K562 (cell line): ENCODE results near the gene COL20A1. TPM values are rescaled to one million over a fixed set of nuclear protein-coding genes. Genes with fewer than 3 reads are reported as not detected.

Experiments
- ATAC-seq: fragments of 200-7000 bp; cut with Tn5 transposase; 3 replicates; pipeline ENCODE4 v1.9.1; 2020; ENCODE audit warnings: moderate library complexity
- BruUV-seq: library from RNA; stranded (reverse); fragments of 400-500 nt; replicated peaks from 2 replicates; lab custom pipeline; 2021; lab: Mats Ljungman, UMichigan
- CTCF ChIA-PET: fragments of 300-600 bp; formaldehyde crosslinking; extraction: SDS; loops from one replicate; lab custom pipeline; 2021; ENCODE audit warnings: low intra/inter-chr PET ratio; lab: Yijun Ruan, JAX
- POLR2A ChIA-PET: fragments of 300-600, 350-650 bp; sonication (Branson Sonifier 250); formaldehyde crosslinking; extraction: SDS; loops from one replicate; lab custom pipeline; 2021; ENCODE audit warnings: antibody characterized with exemption, inconsistent platforms; lab: Yijun Ruan, JAX
- DNase-seq, 4 experiments: peaks; one replicate each; pipeline versions ENCODE4 v3.0.0 to v3.0.0-alpha.2; 2011 to 2018; ENCODE audit warnings: low spot score in 3 of 4, mixed read lengths in 3 of 4; ENCODE audit errors: extremely low read depth in 1 of 4
- FAIRE-seq: peaks from 2 replicates; lab custom pipeline; 2011; peaks lifted over from hg19 to GRCh38; lab: Jason Lieb, UNC
- H2AFZ ChIP-seq: 2 replicates; pipeline ENCODE4 v1.6.0; 2011; ENCODE audit warnings: low read depth, low read length, control low read depth, inconsistent platforms
- H3K27ac ChIP-seq: fragments of 200-600 bp; 3 replicates; pipeline ENCODE4 v1.8.0; 2011; ENCODE audit warnings: low read depth, mild to moderate bottlenecking, control low read depth, inconsistent platforms, low read length, moderate library complexity, mixed read lengths; ENCODE audit errors: extremely low read depth
- H3K27me3 ChIP-seq, 2 experiments: fragments of 300-600 bp in 1 of 2; 2 replicates in 1 of 2; 3 replicates in 1 of 2; pipeline versions ENCODE4 v1.6.0 to v1.8.0; 2011; ENCODE audit warnings: inconsistent platforms in 2 of 2, low read length in 2 of 2, mild to moderate bottlenecking in 1 of 2, mixed read lengths in 1 of 2, moderate library complexity in 1 of 2; ENCODE audit not compliant: control insufficient read depth in 2 of 2, insufficient read depth in 2 of 2
- H3K36me3 ChIP-seq: fragments of 300-600 bp; 3 replicates; pipeline ENCODE4 v1.8.0; 2011; ENCODE audit warnings: mild to moderate bottlenecking, low read length, inconsistent platforms; ENCODE audit not compliant: control insufficient read depth, insufficient read depth
- H3K4me1 ChIP-seq, 2 experiments: fragments of 200-600 bp in 1 of 2; replicated peaks in 1 of 2; 2 replicates in 1 of 2; 3 replicates in 1 of 2; pipeline versions ENCODE4 v1.5.1 to v1.8.0; 2011; ENCODE audit warnings: inconsistent platforms in 2 of 2, low read length in 2 of 2, mild to moderate bottlenecking in 1 of 2, mixed read lengths in 1 of 2, moderate library complexity in 1 of 2; ENCODE audit not compliant: control insufficient read depth in 2 of 2, insufficient read depth in 2 of 2
- H3K4me2 ChIP-seq: 2 replicates; pipeline ENCODE4 v1.6.1; 2011; ENCODE audit warnings: low read length, control low read depth, inconsistent platforms, mixed read lengths; ENCODE audit not compliant: insufficient read depth
- H3K4me3 ChIP-seq: fragments of 200-600 bp; sonication (generic), shearing (Covaris generic); 2 replicates; pipeline ENCODE4 v1.5.1; 2016; ENCODE audit warnings: control low read depth, inconsistent platforms
- H3K79me2 ChIP-seq: fragments of 200-600 bp; 3 replicates; pipeline ENCODE4 v1.8.0; 2011; ENCODE audit warnings: low read length, inconsistent platforms; ENCODE audit not compliant: control insufficient read depth, insufficient read depth
- H3K9ac ChIP-seq, 2 experiments: 2 replicates each; pipeline versions ENCODE4 v1.6.0 to v1.6.1; 2011; ENCODE audit warnings: low read depth in 2 of 2, low read length in 2 of 2, control low read depth in 1 of 2, inconsistent platforms in 1 of 2, mild to moderate bottlenecking in 1 of 2, mixed read lengths in 1 of 2; ENCODE audit not compliant: insufficient read depth in 1 of 2
- H3K9me1 ChIP-seq: one replicate; pipeline ENCODE4 v1.6.0; 2011; ENCODE audit warnings: inconsistent platforms, mild to moderate bottlenecking, low read length, moderate library complexity; ENCODE audit not compliant: control insufficient read depth, insufficient read depth
- H3K9me3 ChIP-seq: replicated peaks from 2 replicates; pipeline ENCODE4 v1.5.1; 2011; ENCODE audit warnings: low read depth, low read length, inconsistent platforms; ENCODE audit not compliant: control insufficient read depth, insufficient read depth
- H4K20me1 ChIP-seq: replicated peaks from 2 replicates; pipeline ENCODE4 v1.6.1; 2011; ENCODE audit warnings: low read length, inconsistent platforms, mixed read lengths; ENCODE audit not compliant: control insufficient read depth, insufficient read depth
- ADNP ChIP-seq: fragments of 200-800 bp; sonication (Bioruptor generic); IDR thresholded peaks from 2 replicates; pipeline ENCODE4 v1.6.1; 2016; ENCODE audit warnings: missing genetic modification characterization, missing compliant biosample characterization
- BCLAF1 ChIP-seq, 2 experiments: fragments of 450-650 bp in 1 of 2; IDR thresholded peaks; 2 replicates each; pipeline ENCODE4 v1.6.1; 2011 to 2017; ENCODE audit warnings: low read depth in 2 of 2, antibody characterized with exemption in 1 of 2, borderline replicate concordance in 1 of 2, low read length in 1 of 2, mild to moderate bottlenecking in 1 of 2, mixed read lengths in 1 of 2; ENCODE audit not compliant: control insufficient read depth in 1 of 2
- CBX8 ChIP-seq: fragments of 200-600 bp; sonication (generic); IDR thresholded peaks from 2 replicates; pipeline ENCODE4 v1.6.1; 2012; ENCODE audit warnings: borderline replicate concordance, mixed run types, low read depth, mild to moderate bottlenecking, moderate library complexity, mixed read lengths, low read length, control low read depth, inconsistent platforms; ENCODE audit not compliant: poor library complexity, severe bottlenecking; ENCODE audit errors: extremely low read depth
- ETV1 ChIP-seq: fragments of 450-650 bp; conservative IDR thresholded peaks from 2 replicates; pipeline ENCODE4 v1.6.1; 2016; ENCODE audit warnings: missing genetic modification characterization, control low read depth, low read depth, missing compliant biosample characterization
- LARP7 ChIP-seq: fragments of 450-650 bp; IDR thresholded peaks from 2 replicates; pipeline ENCODE4 v1.6.1; 2016
- PCBP1 ChIP-seq: fragments of 200-400 bp; formaldehyde crosslinking; IDR thresholded peaks from 2 replicates; pipeline ENCODE4 v1.6.1; 2018; ENCODE audit warnings: mild to moderate bottlenecking, low read depth, low read length; ENCODE audit not compliant: poor library complexity, severe bottlenecking
- POLR2AphosphoS5 ChIP-seq: IDR thresholded peaks from 2 replicates; pipeline ENCODE4 v1.6.1; 2011; ENCODE audit warnings: mild to moderate bottlenecking, low read depth, low read length, moderate library complexity; ENCODE audit not compliant: control insufficient read depth, insufficient read depth
- RBM34 ChIP-seq: fragments of 200-400 bp; formaldehyde crosslinking; IDR thresholded peaks from 2 replicates; pipeline ENCODE4 v1.6.1; 2018; ENCODE audit warnings: low read length, borderline replicate concordance; ENCODE audit not compliant: insufficient read depth
- SRF ChIP-seq, 2 experiments: fragments of 250-450, 450-650 bp in 1 of 2; sonication (Bioruptor Pico) in 1 of 2; sonication (generic) in 1 of 2; formaldehyde crosslinking; IDR thresholded peaks; 2 replicates each; pipeline versions ENCODE4 v1.5.0 to v1.5.1; 2020 to 2022; ENCODE audit warnings: mild to moderate bottlenecking in 1 of 2, missing genetic modification reagents in 1 of 2
- SRSF1 ChIP-seq: fragments of 200-400 bp; formaldehyde crosslinking; IDR thresholded peaks from 2 replicates; pipeline ENCODE4 v1.6.1; 2017; ENCODE audit warnings: mild to moderate bottlenecking, low read depth, low read length, moderate library complexity
- TCFL5 ChIP-seq: fragments of 250-450 bp; sonication (Bioruptor Pico); conservative IDR thresholded peaks from 2 replicates; pipeline ENCODE4 v1.6.1; 2021; ENCODE audit warnings: mild to moderate bottlenecking, moderate library complexity, matching md5 sums
- ZBTB8A ChIP-seq: fragments of 450-650 bp; IDR thresholded peaks from 2 replicates; pipeline ENCODE4 v1.6.1; 2018; ENCODE audit warnings: mild to moderate bottlenecking, moderate library complexity; ENCODE audit not compliant: partially characterized antibody
- ZC3H11A ChIP-seq: IDR thresholded peaks from 2 replicates; pipeline ENCODE4 v1.6.1; 2012; ENCODE audit warnings: low read depth, low read length, improper control_type of control experiment
- ZFPM2 ChIP-seq: fragments of 250-450 bp; sonication (Bioruptor Pico); IDR thresholded peaks from 2 replicates; pipeline ENCODE4 v1.5.1; 2022; ENCODE audit warnings: mild to moderate bottlenecking
- ZNF197 ChIP-seq: fragments of 200-800 bp; sonication (Bioruptor generic); IDR thresholded peaks from 2 replicates; pipeline ENCODE4 v1.6.1; 2016; ENCODE audit warnings: low read depth, missing genetic modification characterization, missing compliant biosample characterization
- ZNF75A ChIP-seq: fragments of 450-650 bp; formaldehyde crosslinking; IDR thresholded peaks from 2 replicates; pipeline ENCODE4 v1.4.0; 2020; ENCODE audit warnings: mild to moderate bottlenecking
- ZNF785 ChIP-seq: fragments of 250-450 bp; sonication (Bioruptor Pico); IDR thresholded peaks from 2 replicates; pipeline ENCODE4 v1.4.0; 2020; ENCODE audit warnings: mild to moderate bottlenecking
- WGBS: fragments of 100-300 bp; shearing (Covaris generic); methylation state at CpG from one replicate; pipeline ENCODE4 v1.1.6; 2016; ENCODE audit warnings: low coverage, mixed read lengths; ENCODE audit not compliant: insufficient coverage; ENCODE audit errors: missing lambda C conversion rate; 5-methylcytosine and 5-hydroxymethylcytosine counted together
- in situ Hi-C: fragments of 300-500 bp; cut with MboI; formaldehyde crosslinking; loops from 4 replicates; pipeline ENCODE4 v1.15.0; 2018; ENCODE audit warnings: inconsistent platforms, mixed read lengths
- intact Hi-C: fragments of 100-400 bp; cut with micrococcal nuclease; formaldehyde crosslinking; loops from 2 replicates; pipeline ENCODE4 v1.14.2; 2022
- polyA plus RNA-seq, 8 experiments: library from polyadenylated mRNA; depleted of rRNA in 4 of 8; stranded (reverse) in 5 of 8; unstranded in 3 of 8; fragments of >200 nt; fragmentation: Nextera tagmentation in 2 of 8; fragmentation: Illumina TruSeq in 1 of 8; extraction: Ambion mirVana in 2 of 8; extraction: Trizol in 1 of 8; gene quantifications; 2 replicates each; pipeline versions ENCODE4 v1.2.1 to v1.2.3, GENCODE V29; 2011 to 2014; ENCODE audit warnings: inconsistent platforms in 1 of 8, missing spikeins in 1 of 8
- total RNA-seq, 7 experiments: library from RNA; depleted of rRNA in 6 of 7; stranded (reverse); fragments of >200 nt in 6 of 7; fragmentation: Illumina TruSeq in 2 of 7; extraction: Trizol in 2 of 7; gene quantifications; 2 replicates each; pipeline versions ENCODE4 v1.2.1 to v1.2.3, GENCODE V29; 2011 to 2021; ENCODE audit warnings: low replicate concordance in 1 of 7
- TF ChIP-seq, protein P1 (sequence below): fragments of 250-450 bp; sonication (Bioruptor Pico); IDR thresholded peaks from 2 replicates; pipeline ENCODE4 v1.8.0; 2021; ENCODE audit warnings: borderline replicate concordance, mild to moderate bottlenecking, moderate library complexity; ENCODE audit not compliant: poor library complexity, severe bottlenecking

COL20A1 gene
- total and polyA plus RNA-seq, 9 of the 15 experiments (the other 6 are each of a cell fraction or from before 2014, with no cell fraction given) = not detected

DNA sequence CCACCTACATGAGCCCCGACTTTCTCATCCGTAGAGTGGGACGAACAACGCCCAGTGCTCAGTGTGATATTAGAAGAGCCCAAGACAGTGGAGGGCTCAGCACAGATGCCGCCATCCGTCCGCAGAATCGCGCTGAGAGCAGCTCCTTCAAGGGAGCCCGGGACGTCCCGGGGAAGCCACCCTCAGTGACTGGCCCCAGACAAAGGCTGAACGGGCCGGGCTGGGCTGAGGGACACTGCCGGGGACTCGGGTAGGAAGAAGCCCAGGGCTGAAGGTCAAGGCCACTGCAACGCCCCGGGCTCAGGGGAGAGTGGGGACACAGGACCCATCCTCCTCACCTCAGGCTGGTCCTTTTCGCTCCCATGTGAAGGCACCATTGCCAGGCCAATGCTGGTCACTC is 81.0 kb downstream of the COL20A1 start:
- Histone ChIP-seq H2AFZ (no peak overlapping the region), H3K9me3 (no peaks in the 10 kb centered on the region), H4K20me1 (peaks cover 11% of the 10 kb centered on the region; the same call in 1 of the 2 replicates), H3K4me1 (peaks cover 0 to 4% of the 10 kb centered on the region in 2 experiments; a peak in 2 of 5 replicates), H3K9me1 (no peaks in the 10 kb centered on the region), H3K79me2 (no peaks in the 10 kb centered on the region), H3K9ac (no peak overlapping the region), H3K4me3 (no peak overlapping the region), H3K36me3 (no peaks in the 10 kb centered on the region), H3K27me3 (peaks cover 6 to 79% of the 10 kb centered on the region in 2 experiments; a peak in 4 of 5 replicates), H3K4me2 (no peak overlapping the region), H3K27ac (no peak overlapping the region)
- DNase-seq (no peak), ATAC-seq (no peak), FAIRE-seq (no peak)
- intact Hi-C loops = no loop called here
- in situ Hi-C loops = no loop called here
- ChIA-PET CTCF (no interaction called here), POLR2A (no interaction called here)
- no peak for TF ChIP-seq TCFL5 (CRISPR knock-in tag)
- no peak for TF ChIP-seq CBX8
- TF ChIP-seq ZBTB8A = no peak
- TF ChIP-seq RBM34 = no peak
- no peak for TF ChIP-seq PCBP1
- TF ChIP-seq ETV1 = no peak
- no peak for TF ChIP-seq SRF (CRISPR knock-in tag; IDR thresholded peaks at IDR 0.05)
- TF ChIP-seq BCLAF1 (IDR thresholded peaks at IDR 0.05; ENCODE audit: borderline replicate concordance in 1 of 2, control insufficient read depth in 1 of 2, low read depth in 2 of 2, low read length in 1 of 2) = no peak
- TF ChIP-seq LARP7 = no peak
- no peak for TF ChIP-seq ADNP
- no peak for TF ChIP-seq ZNF785
- no peak for TF ChIP-seq SRSF1
- TF ChIP-seq ZFPM2 (CRISPR knock-in tag) = no peak
- TF ChIP-seq, protein P1, sequence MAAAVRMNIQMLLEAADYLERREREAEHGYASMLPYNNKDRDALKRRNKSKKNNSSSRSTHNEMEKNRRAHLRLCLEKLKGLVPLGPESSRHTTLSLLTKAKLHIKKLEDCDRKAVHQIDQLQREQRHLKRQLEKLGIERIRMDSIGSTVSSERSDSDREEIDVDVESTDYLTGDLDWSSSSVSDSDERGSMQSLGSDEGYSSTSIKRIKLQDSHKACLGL (CRISPR knock-in tag) = no peak
- TF ChIP-seq ZNF75A (CRISPR knock-in tag) = no peak
- no peak for TF ChIP-seq ZNF197
- TF ChIP-seq POLR2AphosphoS5 = no peak
- TF ChIP-seq ZC3H11A = no peak
- no TSS peak for BruUV-seq
- 3% methylated on average over 19 of the region's 19 CpGs for WGBS
